GM18909 (cell line): ENCODE data around the gene OR51A7.
"Not testable (repeated sequence)": the region's sequence is repeated elsewhere in the genome, so short reads cannot be mapped to it uniquely, and the experiment has no call there.

Experiments
- ATAC-seq: cut with Tn5 transposase; IDR thresholded peaks from one replicate; pipeline ENCODE4 v1.9.1; 2021; ENCODE audit warnings: mild to moderate bottlenecking; ENCODE audit not compliant: unreplicated experiment, poor library complexity

The OR51A7 gene, protein sequence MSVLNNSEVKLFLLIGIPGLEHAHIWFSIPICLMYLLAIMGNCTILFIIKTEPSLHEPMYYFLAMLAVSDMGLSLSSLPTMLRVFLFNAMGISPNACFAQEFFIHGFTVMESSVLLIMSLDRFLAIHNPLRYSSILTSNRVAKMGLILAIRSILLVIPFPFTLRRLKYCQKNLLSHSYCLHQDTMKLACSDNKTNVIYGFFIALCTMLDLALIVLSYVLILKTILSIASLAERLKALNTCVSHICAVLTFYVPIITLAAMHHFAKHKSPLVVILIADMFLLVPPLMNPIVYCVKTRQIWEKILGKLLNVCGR

GRCh38 chr11:4903484-4903883 is at the start of gene OR51A7:
Gene OR51A7 (plus strand): TSS chr11:4903783. CDS start chr11:4907370, 3,587 bp downstream.
- ATAC-seq, result no peak

- ATAC-seq, result not testable (repeated sequence)
Measured at GRCh38 chr11:4854286-4854685, 49.3 kb upstream of the OR51A7 start.

GRCh38 chr11:4862447-4863236 is 40.9 kb upstream of the OR51A7 start:
- ATAC-seq, result no peak

DNA sequence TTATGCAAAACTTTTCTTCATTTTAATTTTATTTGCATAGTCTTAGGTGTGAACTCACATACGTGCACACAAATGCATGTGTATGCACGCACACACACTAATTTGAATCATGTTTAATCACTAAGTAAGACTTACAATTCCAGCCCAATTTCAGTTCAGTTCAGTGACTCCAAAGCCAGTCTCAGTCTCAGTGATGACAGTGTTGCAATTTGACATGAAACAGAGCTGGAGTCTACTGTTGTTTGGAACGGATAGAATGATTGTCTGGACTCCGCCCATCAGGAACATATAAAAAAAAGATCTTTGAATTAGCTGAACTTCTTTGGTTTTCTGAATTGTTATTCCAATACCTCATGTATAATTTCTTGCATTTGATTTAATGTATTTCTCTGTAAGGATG is 39.7 kb upstream of the OR51A7 start:
- ATAC-seq, result no peak

- ATAC-seq, result no peak
Measured at GRCh38 chr11:4865855-4866254, 37.7 kb upstream of the OR51A7 start.

- ATAC-seq, result no peak
Measured at GRCh38 chr11:4881188-4881587, 22.4 kb upstream of the OR51A7 start.

DNA sequence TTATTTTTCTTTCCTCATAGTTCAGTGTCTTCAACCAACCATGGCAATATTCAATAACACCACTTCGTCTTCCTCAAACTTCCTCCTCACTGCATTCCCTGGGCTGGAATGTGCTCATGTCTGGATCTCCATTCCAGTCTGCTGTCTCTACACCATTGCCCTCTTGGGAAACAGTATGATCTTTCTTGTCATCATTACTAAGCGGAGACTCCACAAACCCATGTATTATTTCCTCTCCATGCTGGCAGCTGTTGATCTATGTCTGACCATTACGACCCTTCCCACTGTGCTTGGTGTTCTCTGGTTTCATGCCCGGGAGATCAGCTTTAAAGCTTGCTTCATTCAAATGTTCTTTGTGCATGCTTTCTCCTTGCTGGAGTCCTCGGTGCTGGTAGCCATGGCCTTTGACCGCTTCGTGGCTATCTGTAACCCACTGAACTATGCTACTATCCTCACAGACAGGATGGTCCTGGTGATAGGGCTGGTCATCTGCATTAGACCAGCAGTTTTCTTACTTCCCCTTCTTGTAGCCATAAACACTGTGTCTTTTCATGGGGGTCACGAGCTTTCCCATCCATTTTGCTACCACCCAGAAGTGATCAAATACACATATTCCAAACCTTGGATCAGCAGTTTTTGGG is 21.6 kb upstream of the OR51A7 start, which contains the start of gene OR51T1:
TSS of gene OR51T1 (plus strand) at position 41 of the 641 bp plus-strand sequence. CDS start at position 41, 0 bp downstream.
- no peak for ATAC-seq

- no peak for ATAC-seq
Measured at GRCh38 chr11:4882543-4882942, 21.0 kb upstream of the OR51A7 start.

- ATAC-seq, result no peak
Measured at GRCh38 chr11:4884361-4884760, 19.2 kb upstream of the OR51A7 start.

DNA sequence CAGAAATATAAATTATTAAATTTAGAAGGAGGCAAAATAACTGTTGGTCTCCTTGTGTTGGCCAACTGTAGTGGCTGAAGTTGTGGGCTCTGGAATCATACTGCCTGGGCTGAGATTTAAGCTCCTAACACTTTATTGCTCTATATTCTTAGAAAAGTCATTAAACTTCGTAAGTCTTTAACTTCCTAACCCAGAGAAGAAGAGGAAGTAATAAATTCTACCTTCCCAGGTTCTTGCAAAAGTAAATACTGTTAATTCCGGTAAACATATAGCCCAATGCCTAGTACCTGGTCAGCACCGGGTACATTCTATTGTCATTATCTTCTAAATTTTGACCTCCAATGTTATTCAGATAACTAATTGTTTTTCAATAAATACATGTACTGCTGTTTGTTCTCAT is 17.4 kb upstream of the OR51A7 start:
- no peak for ATAC-seq

GRCh38 chr11:4887591-4887990 is 16.0 kb upstream of the OR51A7 start:
- ATAC-seq, result no peak

DNA sequence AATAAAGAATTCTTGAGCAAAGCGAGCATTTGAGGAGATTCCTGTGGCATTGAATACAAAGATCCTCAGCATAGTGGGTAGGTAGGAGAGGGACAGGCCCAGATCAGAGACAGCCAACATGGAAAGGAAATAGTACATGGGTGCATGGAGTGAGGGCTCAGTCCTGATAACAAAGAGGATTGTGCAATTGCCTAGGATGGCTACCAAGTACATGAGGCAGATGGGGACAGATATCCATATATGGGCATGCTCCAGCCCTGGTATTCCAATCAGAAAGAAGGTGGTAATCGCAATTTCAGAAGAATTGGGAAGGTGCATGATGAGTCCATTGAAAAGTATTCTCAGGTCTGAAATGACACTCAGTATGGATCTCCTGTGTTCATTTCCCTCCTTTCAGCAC is 13.3 kb upstream of the OR51A7 start:
- ATAC-seq, result no peak

DNA sequence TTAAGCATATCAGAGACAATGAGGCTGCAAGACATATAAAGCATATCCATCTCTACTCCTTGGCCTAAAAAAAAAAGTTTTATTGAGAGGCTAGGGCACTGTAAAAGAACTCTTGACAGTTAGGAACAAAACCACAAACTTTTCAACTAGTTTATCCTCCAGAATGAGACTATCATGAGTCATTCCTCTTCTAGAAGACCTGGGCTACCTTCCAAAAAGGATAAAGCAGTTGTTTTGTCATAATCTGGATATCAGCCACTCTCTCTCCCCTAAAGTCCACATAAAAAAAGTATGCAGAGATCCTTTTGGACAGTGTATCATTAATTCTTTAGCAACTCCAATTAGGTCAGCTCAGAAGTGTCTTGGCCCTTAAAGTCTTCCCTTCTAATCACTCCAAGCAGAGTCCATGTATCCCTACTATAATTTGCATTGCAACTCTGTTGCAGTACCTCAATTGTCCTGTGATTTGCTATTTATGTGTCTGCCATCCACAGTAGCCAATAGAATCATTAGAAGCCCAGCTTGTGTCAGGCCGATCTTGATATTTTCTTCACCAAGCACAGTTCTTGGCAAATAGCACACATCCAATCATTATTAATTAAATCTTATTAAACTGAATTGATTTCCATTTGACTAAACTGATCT is 11.5 kb upstream of the OR51A7 start:
- ATAC-seq, result no peak

- ATAC-seq, result no peak
Measured at GRCh38 chr11:4916581-4916980, 13.0 kb downstream of the OR51A7 start.

DNA sequence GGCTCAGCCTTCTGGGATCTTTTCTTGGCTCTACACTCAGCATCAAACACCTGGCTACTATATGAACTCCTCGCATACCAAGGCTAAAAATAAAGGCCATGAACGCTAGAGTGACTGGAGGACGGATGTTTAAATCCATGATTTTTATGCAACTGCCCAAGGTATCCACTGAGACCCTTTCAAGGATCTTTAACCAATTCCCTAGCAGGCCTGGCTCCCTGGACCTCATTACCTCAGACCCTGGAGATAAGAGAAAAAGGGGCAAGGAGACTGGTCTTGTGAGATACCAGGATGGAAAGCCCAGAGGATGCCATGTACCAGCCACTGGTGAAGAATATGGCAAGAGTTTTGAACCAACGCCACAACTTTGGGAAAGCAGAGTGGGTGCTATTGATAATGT is 15.7 kb downstream of the OR51A7 start, which contains the start of gene OR51G2:
TSS of gene OR51G2 (minus strand) at position 101 of the 400 bp plus-strand sequence. CDS start 3,687 bp downstream, outside the sequence.
- no peak for ATAC-seq

DNA sequence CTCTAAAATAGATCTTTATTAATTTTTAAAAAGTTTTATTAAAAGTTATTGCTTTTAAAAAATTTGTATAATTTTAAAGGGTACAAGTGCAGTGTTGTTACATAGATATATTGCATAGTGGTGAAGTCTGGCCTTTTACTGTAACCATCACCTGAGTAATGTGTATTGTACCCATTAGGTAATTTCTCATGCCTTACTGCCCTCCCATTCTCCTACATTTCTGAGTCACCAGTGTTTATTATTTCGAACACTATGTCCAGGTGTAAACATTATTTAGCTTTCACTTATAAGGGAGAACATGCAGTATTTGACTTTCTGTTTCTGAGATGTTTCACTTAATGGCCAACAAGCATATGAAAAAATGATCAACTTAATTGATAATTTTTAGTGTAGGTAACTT is 18.2 kb downstream of the OR51A7 start:
- no peak for ATAC-seq

DNA sequence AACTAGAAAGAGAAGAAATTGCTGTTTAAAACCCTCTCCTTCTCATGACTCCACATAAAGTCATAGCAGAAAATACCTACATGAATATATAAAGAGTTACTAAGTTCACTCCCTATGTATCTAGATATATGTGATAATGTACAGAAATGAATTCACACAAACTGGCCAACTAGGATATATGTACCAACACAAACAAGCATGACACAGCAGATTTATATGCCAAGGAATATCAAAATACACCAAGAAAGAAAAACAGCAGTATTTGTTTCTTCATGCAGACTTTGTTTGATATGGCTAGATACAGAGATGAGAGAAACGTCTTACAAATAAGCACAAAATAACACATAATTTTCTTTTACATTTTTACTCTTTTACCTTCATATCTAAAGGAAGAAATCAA is 18.7 kb downstream of the OR51A7 start:
- ATAC-seq, result no peak

DNA sequence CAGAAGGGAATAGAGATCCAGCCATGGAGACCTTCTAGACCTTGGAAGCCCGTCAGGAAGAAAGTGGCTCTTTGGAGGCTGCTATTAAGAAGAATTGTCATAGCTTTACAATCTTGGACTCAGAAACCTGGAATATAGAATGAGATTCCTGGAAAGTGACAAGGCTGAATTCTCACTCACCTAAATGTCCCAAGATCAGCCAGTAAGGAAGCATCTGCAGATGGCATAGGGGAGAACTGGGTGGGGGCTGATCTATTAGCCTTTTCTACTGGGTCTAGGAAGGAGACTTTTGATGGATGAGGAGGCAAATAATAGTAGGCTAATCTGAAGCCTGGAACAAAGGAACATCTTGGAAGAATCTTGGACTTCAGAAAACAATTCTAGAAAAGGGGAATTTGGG is 20.7 kb downstream of the OR51A7 start, which contains the start of gene OR51G1:
TSS of gene OR51G1 (minus strand) at position 101 of the 400 bp plus-strand sequence. CDS start at position 101, 0 bp downstream.
- ATAC-seq, result no peak

GRCh38 chr11:4926608-4927007 is 23.0 kb downstream of the OR51A7 start:
- ATAC-seq, result no peak

- no peak for ATAC-seq
Measured at GRCh38 chr11:4932751-4933150, 29.2 kb downstream of the OR51A7 start.
